Measurements from ENCODE around the gene FAM241B. TPM values are rescaled to one million over a fixed set of nuclear protein-coding genes. Genes with fewer than 3 reads are reported as not detected.

Gene FAM241B
- total RNA-seq, 1 donor, result not detected

- no peak for TF ChIP-seq CTCF (IDR thresholded peaks at IDR 0.05; ENCODE audit: insufficient read depth, low read length)
- H3K4me3 ChIP-seq (ENCODE audit: low read depth, low read length), result no peak overlapping the region
- DNase-seq (ENCODE audit: low read depth), result no peak
These were observed 12.7 kb downstream of the FAM241B start for GRCh38 chr10:69642747-69643146.

- no peak for DNase-seq (ENCODE audit: low read depth)
- H3K4me3 ChIP-seq (ENCODE audit: low read depth, low read length), result no peak overlapping the region
- TF ChIP-seq CTCF (IDR thresholded peaks at IDR 0.05; ENCODE audit: insufficient read depth, low read length), result no peak
These were observed 14.0 kb downstream of the FAM241B start for GRCh38 chr10:69643779-69644657.

- peak; percentile 86 for TF ChIP-seq CTCF (IDR thresholded peaks at IDR 0.05; ENCODE audit: insufficient read depth, low read length)
- peak; percentile 60 for DNase-seq (ENCODE audit: low read depth)
- H3K4me3 ChIP-seq (ENCODE audit: low read depth, low read length), result no peak overlapping the region
These were observed 14.7 kb downstream of the FAM241B start for GRCh38 chr10:69644658-69645295.

GRCh38 chr10:69645296-69646184, 15.5 kb downstream of the FAM241B start:
- H3K4me3 ChIP-seq (ENCODE audit: low read depth, low read length), result no peak overlapping the region
- no peak for DNase-seq (ENCODE audit: low read depth)
- no peak for TF ChIP-seq CTCF (IDR thresholded peaks at IDR 0.05; ENCODE audit: insufficient read depth, low read length)

- no peak for DNase-seq (ENCODE audit: low read depth)
- no peak for TF ChIP-seq CTCF (IDR thresholded peaks at IDR 0.05; ENCODE audit: insufficient read depth, low read length)
- H3K4me3 ChIP-seq (ENCODE audit: low read depth, low read length), result no peak overlapping the region
These were observed 16.4 kb downstream of the FAM241B start for GRCh38 chr10:69646185-69647060.

- no peak overlapping the region for H3K4me3 ChIP-seq (ENCODE audit: low read depth, low read length)
- TF ChIP-seq CTCF (IDR thresholded peaks at IDR 0.05; ENCODE audit: insufficient read depth, low read length), result no peak
- no peak for DNase-seq (ENCODE audit: low read depth)
These were observed 17.1 kb downstream of the FAM241B start for GRCh38 chr10:69647126-69647525.

Measured in fibroblast of the aortic adventitia (primary cell).